Hepatocyte (in vitro differentiated cells): ENCODE results near the gene PLXNA2. TPM values are rescaled to one million over a fixed set of nuclear protein-coding genes. Genes with fewer than 3 reads are reported as not detected.

ENCODE experiments used
- DNase-seq: peaks from one replicate; pipeline ENCODE4 v3.0.0-alpha.2; 2016; ENCODE audit warnings: low spot score
- H2AFZ ChIP-seq: fragments of 200-600 bp; sonication (generic); 2 replicates; pipeline ENCODE4 v1.6.0; 2016; ENCODE audit warnings: antibody characterized with exemption, mild to moderate bottlenecking
- H3K27ac ChIP-seq: fragments of 200-600 bp; sonication (generic); 2 replicates; pipeline ENCODE4 v1.5.1; 2016; ENCODE audit warnings: mild to moderate bottlenecking
- H3K27me3 ChIP-seq: fragments of 200-600 bp; sonication (generic); 2 replicates; pipeline ENCODE4 v1.6.1; 2016
- H3K36me3 ChIP-seq: fragments of 200-600 bp; sonication (generic); replicated peaks from 2 replicates; pipeline ENCODE4 v1.5.1; 2016; ENCODE audit warnings: low read depth; ENCODE audit not compliant: insufficient read depth
- H3K4me1 ChIP-seq: fragments of 200-600 bp; sonication (generic); 2 replicates; pipeline ENCODE4 v1.5.1; 2016; ENCODE audit warnings: mild to moderate bottlenecking, moderate library complexity; ENCODE audit not compliant: insufficient read depth
- H3K4me2 ChIP-seq: fragments of 200-600 bp; sonication (generic); 2 replicates; pipeline ENCODE4 v1.6.0; 2016
- H3K4me3 ChIP-seq: fragments of 200-600 bp; sonication (generic); 2 replicates; pipeline ENCODE4 v1.5.1; 2016; ENCODE audit warnings: mild to moderate bottlenecking
- H3K79me2 ChIP-seq: fragments of 200-600 bp; sonication (generic); 2 replicates; pipeline ENCODE4 v1.6.0; 2017; ENCODE audit warnings: mild to moderate bottlenecking
- H3K9me2 ChIP-seq: fragments of 200-600 bp; sonication (generic); replicated peaks from 2 replicates; pipeline ENCODE4 v1.6.0; 2017; ENCODE audit warnings: mild to moderate bottlenecking; ENCODE audit not compliant: insufficient read depth
- H3K9me3 ChIP-seq: fragments of 200-600 bp; sonication (generic); 2 replicates; pipeline ENCODE4 v1.5.1; 2016; ENCODE audit warnings: low read depth, mild to moderate bottlenecking
- H4K20me1 ChIP-seq: fragments of 200-600 bp; sonication (generic); 2 replicates; pipeline ENCODE4 v1.6.0; 2016; ENCODE audit warnings: mild to moderate bottlenecking; ENCODE audit not compliant: insufficient read depth, poor library complexity, severe bottlenecking
- CTCF ChIP-seq: fragments of 200-600 bp; sonication (generic); IDR thresholded peaks from 2 replicates; pipeline ENCODE4 v1.5.1; 2016; ENCODE audit warnings: antibody characterized with exemption, mild to moderate bottlenecking; ENCODE audit not compliant: poor library complexity
- EZH2 ChIP-seq: fragments of 200-600 bp; sonication (generic); IDR thresholded peaks from 2 replicates; pipeline ENCODE4 v1.6.1; 2016; ENCODE audit warnings: antibody characterized with exemption, mild to moderate bottlenecking, borderline replicate concordance
- EZH2phosphoT487 ChIP-seq: fragments of 200-600 bp; sonication (generic); IDR thresholded peaks from one replicate; pipeline ENCODE4 v1.6.1; 2018; ENCODE audit warnings: antibody characterized with exemption, mild to moderate bottlenecking, low read depth, moderate library complexity; ENCODE audit not compliant: unreplicated experiment, severe bottlenecking
- WGBS: methylation state at CpG from one replicate; pipeline ENCODE4 v1.1.6; 2016; ENCODE audit warnings: low lambda C conversion rate; ENCODE audit errors: missing lambda C conversion rate; 5-methylcytosine and 5-hydroxymethylcytosine counted together
- polyA plus RNA-seq: library from polyadenylated mRNA; unstranded; fragments of >200 nt; fragmentation: Nextera tagmentation; extraction: Ambion mirVana; gene quantifications from 2 replicates; pipeline ENCODE4 v1.2.1, GENCODE V29; 2016
- total RNA-seq: library from RNA; depleted of rRNA; stranded (reverse); fragments of >200 nt; gene quantifications from 2 replicates; pipeline ENCODE4 v1.2.3, GENCODE V29; 2014

PLXNA2 gene
- total and polyA plus RNA-seq, 2 experiments from 2014 or later, result 9.8 to 13.1 TPM

GRCh38 chr1:208060215-208060869 lies 183.8 kb downstream of the PLXNA2 start:
- Histone ChIP-seq H3K4me1 (peaks cover 7% of the 10 kb centered on the region), H3K9me2 (no peaks in the 10 kb centered on the region), H3K27ac (no peak overlapping the region), H3K27me3 (peaks cover 26% of the 10 kb centered on the region), H2AFZ (no peak overlapping the region), H3K79me2 (no peaks in the 10 kb centered on the region), H4K20me1 (no peaks in the 10 kb centered on the region), H3K4me2 (no peak overlapping the region), H3K9me3 (no peaks in the 10 kb centered on the region), H3K4me3 (no peak overlapping the region), H3K36me3 (no peaks in the 10 kb centered on the region)
- TF ChIP-seq EZH2, result no peak
- no peak for TF ChIP-seq CTCF
- no peak for TF ChIP-seq EZH2phosphoT487
- 90% methylated on average over 16 of the region's 17 CpGs for WGBS
- DNase-seq, result no peak

- no peak overlapping the region for H2AFZ ChIP-seq
- H3K4me2 ChIP-seq, result no peak overlapping the region
- H3K4me1 ChIP-seq, result peaks cover 7% of the 10 kb centered on the region
- no peaks in the 10 kb centered on the region for H3K9me3 ChIP-seq
- H4K20me1 ChIP-seq, result no peaks in the 10 kb centered on the region
- 26% methylated on average over 6 of the region's 6 CpGs for WGBS
- no peak overlapping the region for H3K4me3 ChIP-seq
- H3K79me2 ChIP-seq, result no peaks in the 10 kb centered on the region
- H3K27ac ChIP-seq, result no peak overlapping the region
- peak; percentile 58 for DNase-seq
- no peaks in the 10 kb centered on the region for H3K36me3 ChIP-seq
- H3K27me3 ChIP-seq, result peaks cover 26% of the 10 kb centered on the region
- TF ChIP-seq EZH2 (no peak), CTCF (no peak), EZH2phosphoT487 (peak; percentile 100)
- no peaks in the 10 kb centered on the region for H3K9me2 ChIP-seq
These were observed 184.7 kb downstream of the PLXNA2 start for GRCh38 chr1:208059409-208060001.

GRCh38 chr1:208058756-208059155 lies 185.4 kb downstream of the PLXNA2 start:
- H3K27me3 ChIP-seq, result peaks cover 25% of the 10 kb centered on the region

More at GRCh38 chr1:208058756-208059155, 185.4 kb downstream of the PLXNA2 start:
- TF ChIP-seq CTCF, result no peak
- no peak for TF ChIP-seq EZH2
- TF ChIP-seq EZH2phosphoT487, result no peak
- Histone ChIP-seq H3K27ac (no peak overlapping the region), H3K4me3 (no peak overlapping the region), H3K4me2 (no peak overlapping the region), H4K20me1 (no peaks in the 10 kb centered on the region), H3K9me2 (no peaks in the 10 kb centered on the region), H3K4me1 (peaks cover 7% of the 10 kb centered on the region), H3K36me3 (no peaks in the 10 kb centered on the region), H2AFZ (no peak overlapping the region), H3K79me2 (no peaks in the 10 kb centered on the region), H3K9me3 (no peaks in the 10 kb centered on the region)
- DNase-seq, result no peak
- 72% methylated on average over 4 of the region's 4 CpGs for WGBS
